OCI-LY3 (cell line): ENCODE measurements around the gene AKAP11.

Experiments
- H2AFZ ChIP-seq: fragments of 200-600, 300-600 bp; shearing (Covaris generic); 2 replicates; pipeline ENCODE4 v1.6.0; 2014; ENCODE audit warnings: antibody characterized with exemption, low read depth, low read length
- H3K27ac ChIP-seq: fragments of 200-600, 300-600 bp; sonication (generic); 2 replicates; pipeline ENCODE4 v1.5.1; 2014; ENCODE audit warnings: mild to moderate bottlenecking, low read length, moderate library complexity, mixed read lengths
- H3K27me3 ChIP-seq: fragments of 200-600, 300-600 bp; sonication (generic); 2 replicates; pipeline ENCODE4 v1.6.1; 2014; ENCODE audit warnings: low read depth, low read length, mixed read lengths
- H3K36me3 ChIP-seq: fragments of 200-600, 300-600 bp; sonication (generic); replicated peaks from 2 replicates; pipeline ENCODE3; 2014; ENCODE audit warnings: low read depth, low read length, mixed read lengths
- H3K4me1 ChIP-seq: fragments of 300-600, 200-600 bp; sonication (generic); 2 replicates; pipeline ENCODE4 v1.6.1; 2014; ENCODE audit warnings: low read length, mixed read lengths
- H3K4me2 ChIP-seq: fragments of 200-600, 300-600 bp; sonication (generic); 2 replicates; pipeline ENCODE4 v1.6.1; 2014; ENCODE audit warnings: low read length, mixed read lengths
- H3K4me3 ChIP-seq: fragments of 300-600, 200-600 bp; sonication (generic); 2 replicates; pipeline ENCODE4 v1.5.1; 2014; ENCODE audit warnings: antibody characterized with exemption, mild to moderate bottlenecking, low read length, moderate library complexity
- H3K79me2 ChIP-seq: fragments of 300-600, 200-600 bp; shearing (Covaris generic); 2 replicates; pipeline ENCODE4 v1.6.1; 2014; ENCODE audit warnings: mild to moderate bottlenecking, low read length, mixed read lengths
- H3K9ac ChIP-seq: fragments of 300-600, 200-600 bp; shearing (Covaris generic); 2 replicates; pipeline ENCODE4 v1.6.0; 2014; ENCODE audit warnings: mild to moderate bottlenecking, low read length, moderate library complexity
- H3K9me3 ChIP-seq: fragments of 200-600, 300-600 bp; shearing (Covaris generic); 2 replicates; pipeline ENCODE4 v1.6.1; 2014; ENCODE audit warnings: low read length, mixed read lengths; ENCODE audit not compliant: insufficient read depth
- H4K20me1 ChIP-seq: fragments of 200-600, 300-600 bp; sonication (generic); 2 replicates; pipeline ENCODE4 v1.6.1; 2016; ENCODE audit warnings: low read length, mixed read lengths; ENCODE audit not compliant: insufficient read depth
- EZH2phosphoT487 ChIP-seq: fragments of 200-600 bp; shearing (Covaris generic); IDR thresholded peaks from 2 replicates; pipeline ENCODE4 v1.6.1; 2018; ENCODE audit warnings: antibody characterized with exemption, mixed run types, low read depth
- TF ChIP-seq, protein P1 (sequence below): fragments of 200-600, 300-600 bp; sonication (generic); IDR thresholded peaks from 2 replicates; pipeline ENCODE4 v1.5.1; 2014; ENCODE audit warnings: antibody characterized with exemption, low read length, low read depth

Gene AKAP11

DNA sequence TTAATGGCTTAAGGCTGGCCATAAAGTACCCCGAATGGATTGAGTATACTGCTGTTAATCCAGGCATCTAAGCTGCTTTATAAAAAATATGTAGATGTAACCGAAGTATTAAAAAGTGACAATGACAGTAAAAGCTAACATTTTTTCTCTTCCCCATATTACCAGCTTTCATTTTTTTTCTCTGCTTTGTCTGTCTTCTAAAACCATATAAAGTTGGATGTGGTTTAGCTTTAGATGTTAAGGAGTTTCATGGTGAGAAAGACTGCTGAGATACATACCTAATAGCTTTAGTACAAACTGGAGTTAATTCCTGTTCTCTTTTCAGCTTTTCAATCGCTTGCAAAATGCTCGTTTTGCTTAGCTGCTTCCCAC, 838 bp downstream of the AKAP11 start:
- H4K20me1 ChIP-seq, result peaks cover 3% of the 10 kb centered on the region
- H3K27me3 ChIP-seq, result no peaks in the 10 kb centered on the region
- peak overlapping the region; percentile 64 for H3K27ac ChIP-seq
- H3K9me3 ChIP-seq, result peaks cover 5% of the 10 kb centered on the region; the same call in 1 of the 2 replicates
- H3K4me1 ChIP-seq, result peaks cover 39% of the 10 kb centered on the region
- peak overlapping the region; percentile 82 for H3K4me3 ChIP-seq
- H3K36me3 ChIP-seq, result peaks cover 12% of the 10 kb centered on the region
- peak overlapping the region; percentile 74 for H3K9ac ChIP-seq
- H3K4me2 ChIP-seq, result peak overlapping the region; percentile 83
- peak overlapping the region; percentile 40; the same call in 1 of the 2 replicates for H2AFZ ChIP-seq
- peaks cover 62% of the 10 kb centered on the region for H3K79me2 ChIP-seq
- no peak for TF ChIP-seq EZH2phosphoT487
- TF ChIP-seq, protein P1, sequence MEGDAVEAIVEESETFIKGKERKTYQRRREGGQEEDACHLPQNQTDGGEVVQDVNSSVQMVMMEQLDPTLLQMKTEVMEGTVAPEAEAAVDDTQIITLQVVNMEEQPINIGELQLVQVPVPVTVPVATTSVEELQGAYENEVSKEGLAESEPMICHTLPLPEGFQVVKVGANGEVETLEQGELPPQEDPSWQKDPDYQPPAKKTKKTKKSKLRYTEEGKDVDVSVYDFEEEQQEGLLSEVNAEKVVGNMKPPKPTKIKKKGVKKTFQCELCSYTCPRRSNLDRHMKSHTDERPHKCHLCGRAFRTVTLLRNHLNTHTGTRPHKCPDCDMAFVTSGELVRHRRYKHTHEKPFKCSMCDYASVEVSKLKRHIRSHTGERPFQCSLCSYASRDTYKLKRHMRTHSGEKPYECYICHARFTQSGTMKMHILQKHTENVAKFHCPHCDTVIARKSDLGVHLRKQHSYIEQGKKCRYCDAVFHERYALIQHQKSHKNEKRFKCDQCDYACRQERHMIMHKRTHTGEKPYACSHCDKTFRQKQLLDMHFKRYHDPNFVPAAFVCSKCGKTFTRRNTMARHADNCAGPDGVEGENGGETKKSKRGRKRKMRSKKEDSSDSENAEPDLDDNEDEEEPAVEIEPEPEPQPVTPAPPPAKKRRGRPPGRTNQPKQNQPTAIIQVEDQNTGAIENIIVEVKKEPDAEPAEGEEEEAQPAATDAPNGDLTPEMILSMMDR, result no peak

DNA sequence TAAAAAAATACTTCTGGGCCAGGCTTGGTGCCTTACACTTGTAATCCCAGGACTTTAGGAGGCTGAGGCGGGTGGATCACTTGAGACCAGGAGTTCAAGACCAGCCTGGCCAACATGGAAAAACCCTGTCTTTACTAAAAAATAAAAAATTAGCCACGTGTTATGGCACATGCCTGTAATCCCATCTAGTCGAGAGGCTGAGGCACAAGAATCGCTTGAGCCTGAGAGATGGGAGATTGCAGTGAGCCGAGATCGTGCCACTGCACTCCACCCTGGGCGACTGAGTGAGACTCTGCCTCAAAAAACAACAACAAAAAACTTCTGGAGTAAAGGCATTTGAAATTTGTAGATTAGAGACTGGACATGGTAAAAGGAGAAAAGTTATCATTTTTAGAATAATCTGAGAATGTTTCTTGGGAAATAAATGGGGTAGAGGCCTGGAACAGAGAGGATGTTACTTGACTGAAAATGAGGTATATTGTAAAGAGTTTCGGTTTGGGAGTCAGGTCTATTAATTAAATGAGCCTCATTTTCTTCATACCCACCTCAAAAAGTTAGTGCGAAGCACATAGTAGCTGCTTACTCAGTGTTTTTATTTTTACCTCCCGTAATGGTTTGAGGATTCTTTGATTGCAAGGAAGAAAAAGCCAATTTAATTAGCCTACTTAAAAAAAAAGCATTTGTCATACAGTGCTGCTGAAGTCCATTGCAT, 2.6 kb downstream of the AKAP11 start:
- Histone ChIP-seq H4K20me1 (peaks cover 5% of the 10 kb centered on the region), H3K9ac (peak overlapping the region; percentile 12; the same call in 1 of the 2 replicates), H3K9me3 (peaks cover 5% of the 10 kb centered on the region; the same call in 1 of the 2 replicates), H3K4me2 (peak overlapping the region; percentile 83), H2AFZ (no peak overlapping the region), H3K79me2 (peaks cover 79% of the 10 kb centered on the region), H3K4me1 (peaks cover 39% of the 10 kb centered on the region), H3K27ac (peak overlapping the region; percentile 46), H3K27me3 (no peaks in the 10 kb centered on the region), H3K36me3 (peaks cover 17% of the 10 kb centered on the region), H3K4me3 (peak overlapping the region; percentile 82)
- TF ChIP-seq, protein P1, result no peak
- no peak for TF ChIP-seq EZH2phosphoT487

DNA sequence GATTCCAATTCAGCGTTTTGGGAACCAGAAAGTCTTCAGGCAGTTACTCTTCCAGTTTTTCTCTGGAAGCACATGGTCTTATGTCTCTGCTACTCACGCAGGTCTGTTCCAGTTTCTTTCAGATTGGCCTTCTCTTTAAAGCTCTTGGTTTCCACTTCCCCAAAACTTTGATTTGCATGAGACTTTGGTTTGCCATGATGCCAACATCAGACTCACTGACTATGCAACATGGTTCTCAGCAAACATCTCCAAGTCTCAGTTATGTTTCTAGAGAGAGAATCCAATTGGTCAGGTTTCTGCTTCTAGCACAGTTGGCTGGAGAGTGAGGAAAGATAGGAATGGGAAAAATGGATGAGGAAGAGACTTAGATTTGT, 3.1 kb downstream of the AKAP11 start:
- H3K79me2 ChIP-seq, result peaks cover 85% of the 10 kb centered on the region
- peaks cover 20% of the 10 kb centered on the region for H3K36me3 ChIP-seq
- H4K20me1 ChIP-seq, result peaks cover 7% of the 10 kb centered on the region
- H3K4me2 ChIP-seq, result peak overlapping the region; percentile 83
- no peaks in the 10 kb centered on the region for H3K27me3 ChIP-seq
- peaks cover 5% of the 10 kb centered on the region; the same call in 1 of the 2 replicates for H3K9me3 ChIP-seq
- no peak overlapping the region for H2AFZ ChIP-seq
- H3K4me3 ChIP-seq, result peak overlapping the region; percentile 10
- peak overlapping the region; percentile 12; the same call in 1 of the 2 replicates for H3K9ac ChIP-seq
- TF ChIP-seq, protein P1, result no peak
- no peak for TF ChIP-seq EZH2phosphoT487
- peaks cover 39% of the 10 kb centered on the region for H3K4me1 ChIP-seq
- H3K27ac ChIP-seq, result peak overlapping the region; percentile 46

DNA sequence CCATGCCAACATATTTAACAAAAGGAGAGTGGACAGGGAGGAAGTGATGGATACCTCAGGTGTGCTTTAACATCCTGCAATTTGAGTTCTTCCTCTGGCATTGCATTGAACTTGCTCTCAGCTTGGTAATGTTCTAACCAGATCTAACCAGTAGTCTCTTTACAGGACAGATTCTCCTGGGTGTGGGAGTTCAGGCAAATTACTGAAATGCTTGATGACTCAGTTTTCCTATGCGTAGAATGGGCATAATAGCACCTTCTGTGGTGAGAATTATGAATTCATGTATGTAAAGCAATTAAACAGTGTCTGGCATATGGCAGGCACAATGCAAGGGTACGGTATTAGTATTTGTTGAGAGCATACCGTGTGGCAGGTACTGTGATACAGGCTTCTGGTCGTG, 3.6 kb downstream of the AKAP11 start:
- Histone ChIP-seq H3K9ac (no peak overlapping the region), H3K36me3 (peaks cover 21% of the 10 kb centered on the region), H3K27ac (peak overlapping the region; percentile 46; the same call in 1 of the 2 replicates), H3K4me2 (peak overlapping the region; percentile 83), H3K4me1 (peaks cover 36% of the 10 kb centered on the region), H4K20me1 (peaks cover 8% of the 10 kb centered on the region), H2AFZ (no peak overlapping the region), H3K79me2 (peaks cover 89% of the 10 kb centered on the region), H3K9me3 (peaks cover 1% of the 10 kb centered on the region; the same call in 1 of the 2 replicates), H3K4me3 (peak overlapping the region; percentile 10; the same call in 1 of the 2 replicates), H3K27me3 (no peaks in the 10 kb centered on the region)
- no peak for TF ChIP-seq EZH2phosphoT487
- TF ChIP-seq, protein P1, result no peak
